Measurements from ENCODE around the gene FGD2. TPM values are rescaled to one million over a fixed set of nuclear protein-coding genes. Genes with fewer than 3 reads are reported as not detected.

Gene FGD2
- total and polyA plus RNA-seq, 9 of the 15 experiments (the other 6 are each of a cell fraction or from before 2014, with no cell fraction given) = 0.09 TPM; not detected in 8

DNA sequence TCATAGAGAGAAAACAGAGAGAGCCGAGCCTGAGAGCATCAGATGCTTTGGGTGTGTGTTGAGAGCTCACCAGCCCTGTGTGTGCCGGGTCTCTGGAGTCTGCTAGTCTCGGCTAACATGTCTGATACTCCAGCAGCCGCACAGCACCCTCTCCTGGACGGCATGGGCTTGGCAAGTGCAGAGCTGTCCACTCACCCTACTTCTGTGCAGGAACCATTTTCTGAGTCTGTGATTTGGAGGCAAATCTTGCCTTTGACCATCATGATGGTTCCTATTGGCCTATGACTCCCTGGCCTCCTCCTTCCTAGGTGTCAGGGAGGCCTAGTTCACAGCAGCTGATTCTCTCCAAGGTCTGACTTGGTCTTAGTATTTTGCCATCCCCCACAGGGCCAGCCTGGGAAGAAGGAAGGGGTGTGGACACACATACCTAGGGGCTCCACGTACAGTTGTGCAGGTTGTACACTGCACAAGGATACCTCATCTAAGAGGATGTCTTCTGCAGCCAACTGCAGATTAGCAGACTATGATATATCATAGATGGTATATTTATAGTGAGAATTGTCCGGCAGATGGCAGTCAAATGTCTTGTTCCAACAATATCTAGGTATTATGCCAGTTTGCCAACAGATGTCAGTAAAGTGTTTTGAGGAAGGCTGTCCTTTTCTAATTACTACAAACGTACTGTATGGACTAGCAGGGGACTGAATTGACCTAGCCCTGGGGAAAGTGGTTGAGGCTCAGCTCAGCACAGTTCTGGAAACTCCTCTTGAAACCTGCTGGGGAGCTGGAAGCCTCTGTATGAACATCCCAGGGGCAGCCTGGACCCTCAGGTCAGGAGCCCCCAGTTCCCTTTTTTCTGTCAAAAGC is 13.0 kb downstream of the FGD2 start:
- peaks cover 4% of the 10 kb centered on the region; the same call in 1 of the 2 replicates for H4K20me1 ChIP-seq (replicated peaks; ENCODE audit: control insufficient read depth, insufficient read depth, low read length)
- intact Hi-C loops (cut with micrococcal nuclease) = loop anchor here (1.0 to 10.0 kb wide), 7 partner anchors 41 to 297 kb away; partner anchors contain the start of gene C6orf89
- no peaks in the 10 kb centered on the region for H3K79me2 ChIP-seq (ENCODE audit: control insufficient read depth, insufficient read depth, low read length)
- no peaks in the 10 kb centered on the region; a peak in 1 of 5 replicates for H3K27me3 ChIP-seq (ENCODE audit: control insufficient read depth in 2 of 2, insufficient read depth in 2 of 2, low read length in 2 of 2)
- H3K9ac ChIP-seq (ENCODE audit: insufficient read depth in 1 of 2, low read depth in 2 of 2, low read length in 2 of 2) = no peak overlapping the region; a peak in 1 of 4 replicates
- H2AFZ ChIP-seq (ENCODE audit: low read depth, low read length) = peak overlapping the region; percentile 73
- DNase-seq (ENCODE audit: extremely low read depth in 1 of 4, low spot score in 3 of 4) = peak; percentile 88 to 93 (median 90)
- H3K9me1 ChIP-seq (ENCODE audit: control insufficient read depth, insufficient read depth, low read length) = peaks cover 3% of the 10 kb centered on the region
- BruUV-seq (replicated peaks) = no TSS peak
- H3K36me3 ChIP-seq (ENCODE audit: control insufficient read depth, insufficient read depth, low read length) = no peaks in the 10 kb centered on the region
- H3K27ac ChIP-seq (ENCODE audit: extremely low read depth, low read depth, low read length) = peak overlapping the region; percentile 25; the same call in 1 of the 3 replicates
- ChIA-PET POLR2A (interaction anchor here (0.6 to 2.5 kb wide), 21 partner anchors 9 to 561 kb away, joined by 3 to 14 read pairs (median 3); partner anchors contain the start of genes C6orf89 and MTCH1), CTCF (ENCODE audit: low intra/inter-chr PET ratio) (interaction anchor here (0.5 to 9.7 kb wide), 33 partner anchors 9 to 1475 kb away, joined by 3 to 204 read pairs (median 4); partner anchors contain the start of genes C6orf89, MTCH1 and PIM1)
- H3K4me1 ChIP-seq (replicated peaks in 1 of 2; ENCODE audit: control insufficient read depth in 2 of 2, insufficient read depth in 2 of 2, low read length in 2 of 2) = peaks cover 13 to 26% of the 10 kb centered on the region in 2 experiments
- H3K9me3 ChIP-seq (replicated peaks; ENCODE audit: control insufficient read depth, insufficient read depth, low read depth, low read length) = no peaks in the 10 kb centered on the region
- in situ Hi-C loops (cut with MboI) = loop anchor here (25.0 kb wide), 1 partner anchor 1469 kb away; no protein-coding TSS in a partner anchor
- no peak overlapping the region; the same call in 1 of the 2 replicates for H3K4me2 ChIP-seq (ENCODE audit: insufficient read depth, low read length)
- no peak overlapping the region for H3K4me3 ChIP-seq
- 4% methylated on average over 8 of the region's 8 CpGs for WGBS (ENCODE audit: insufficient coverage, low coverage, missing lambda C conversion rate)
- FAIRE-seq = peak; percentile 94
- ATAC-seq = peak; percentile 97
- TF ChIP-seq UBTF (IDR thresholded peaks at IDR 0.05; ENCODE audit: borderline replicate concordance in 1 of 2, low read depth in 2 of 2, low read length in 2 of 2) = 0 out of 4 replicates have a peak, but pooled peaks of 1 of the 2 experiments have one; percentile 32
- no peak for TF ChIP-seq ZFP36 (IDR thresholded peaks at IDR 0.05; ENCODE audit: low read depth, low read length, partially characterized antibody)
- TF ChIP-seq MAFK (IDR thresholded peaks at IDR 0.05; ENCODE audit: low read length) = peak; percentile 17; the same call in 1 of the 2 replicates
- TF ChIP-seq ZNF695 (CRISPR knock-in tag; IDR thresholded peaks at IDR 0.05) = no peak
- TF ChIP-seq CREB3L1 (IDR thresholded peaks at IDR 0.05; ENCODE audit: borderline replicate concordance, low read depth) = no peak
- no peak for TF ChIP-seq ZZZ3 (IDR thresholded peaks at IDR 0.05)
- TF ChIP-seq FUS (optimal IDR thresholded peaks at IDR 0.05; ENCODE audit: low read depth, low read length) = no peak
- no peak for TF ChIP-seq RBM15 (IDR thresholded peaks at IDR 0.05; ENCODE audit: insufficient read depth, low read length)
- no peak for TF ChIP-seq TFE3 (CRISPR knock-in tag; IDR thresholded peaks at IDR 0.05)
- TF ChIP-seq, protein P1, sequence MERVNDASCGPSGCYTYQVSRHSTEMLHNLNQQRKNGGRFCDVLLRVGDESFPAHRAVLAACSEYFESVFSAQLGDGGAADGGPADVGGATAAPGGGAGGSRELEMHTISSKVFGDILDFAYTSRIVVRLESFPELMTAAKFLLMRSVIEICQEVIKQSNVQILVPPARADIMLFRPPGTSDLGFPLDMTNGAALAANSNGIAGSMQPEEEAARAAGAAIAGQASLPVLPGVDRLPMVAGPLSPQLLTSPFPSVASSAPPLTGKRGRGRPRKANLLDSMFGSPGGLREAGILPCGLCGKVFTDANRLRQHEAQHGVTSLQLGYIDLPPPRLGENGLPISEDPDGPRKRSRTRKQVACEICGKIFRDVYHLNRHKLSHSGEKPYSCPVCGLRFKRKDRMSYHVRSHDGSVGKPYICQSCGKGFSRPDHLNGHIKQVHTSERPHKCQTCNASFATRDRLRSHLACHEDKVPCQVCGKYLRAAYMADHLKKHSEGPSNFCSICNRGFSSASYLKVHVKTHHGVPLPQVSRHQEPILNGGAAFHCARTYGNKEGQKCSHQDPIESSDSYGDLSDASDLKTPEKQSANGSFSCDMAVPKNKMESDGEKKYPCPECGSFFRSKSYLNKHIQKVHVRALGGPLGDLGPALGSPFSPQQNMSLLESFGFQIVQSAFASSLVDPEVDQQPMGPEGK (CRISPR knock-in tag; IDR thresholded peaks at IDR 0.05; ENCODE audit: borderline replicate concordance) = no peak
- no peak for TF ChIP-seq TRIM28 (IDR thresholded peaks at IDR 0.05)
- TF ChIP-seq SOX6 (IDR thresholded peaks at IDR 0.05) = no peak; the same call in 1 of the 2 replicates
